MG63 (cell line): ENCODE data around the gene RABIF. TPM values are rescaled to one million over a fixed set of nuclear protein-coding genes. Genes with fewer than 3 reads are reported as not detected.
"Not testable (repeated sequence)": the region's sequence is repeated elsewhere in the genome, so short reads cannot be mapped to it uniquely, and the experiment has no call there.

Experiments used
- DNase-seq: peaks from one replicate; pipeline ENCODE4 v3.0.0-alpha.2; 2020
- H3K27me3 ChIP-seq: fragments of 250-450 bp; sonication (Bioruptor Pico); 2 replicates; pipeline ENCODE4 v1.5.1; 2020; ENCODE audit warnings: mild to moderate bottlenecking, moderate library complexity
- H3K36me3 ChIP-seq: fragments of 250-450 bp; sonication (Bioruptor Pico); 2 replicates; pipeline ENCODE4 v1.5.1; 2020; ENCODE audit warnings: mild to moderate bottlenecking, moderate library complexity
- H3K4me3 ChIP-seq: fragments of 250-450 bp; sonication (Bioruptor Pico); 2 replicates; pipeline ENCODE4 v1.5.1; 2020; ENCODE audit warnings: mild to moderate bottlenecking, moderate library complexity
- H3K9me3 ChIP-seq: fragments of 250-450 bp; sonication (Bioruptor Pico); 2 replicates; pipeline ENCODE4 v1.5.1; 2020; ENCODE audit warnings: mild to moderate bottlenecking, moderate library complexity
- total RNA-seq: library from RNA; depleted of rRNA; stranded (reverse); fragments of >200 nt; shearing (Covaris generic); gene quantifications from 2 replicates; pipeline ENCODE4 v1.2.3, GENCODE V29; 2014; ENCODE audit warnings: low replicate concordance; rRNA removed

Gene RABIF
- total RNA-seq, 1 experiment from 2014 or later, result 13.1 TPM

- Histone ChIP-seq H3K4me3 (no peak overlapping the region), H3K36me3 (no peaks in the 10 kb centered on the region), H3K9me3 (no peaks in the 10 kb centered on the region), H3K27me3 (no peaks in the 10 kb centered on the region)
- peak; percentile 33 for DNase-seq
These were observed 36.6 kb downstream of the RABIF start for GRCh38 chr1:202852163-202852904.

GRCh38 chr1:202850593-202851362 is 38.2 kb downstream of the RABIF start:
- no peak for DNase-seq
- Histone ChIP-seq H3K36me3 (no peaks in the 10 kb centered on the region), H3K27me3 (no peaks in the 10 kb centered on the region), H3K9me3 (no peaks in the 10 kb centered on the region), H3K4me3 (no peak overlapping the region)

- H3K27me3 ChIP-seq, result no peaks in the 10 kb centered on the region
- no peaks in the 10 kb centered on the region for H3K36me3 ChIP-seq
- no peak for DNase-seq
- H3K4me3 ChIP-seq, result no peak overlapping the region
- H3K9me3 ChIP-seq, result no peaks in the 10 kb centered on the region
These were observed 40.8 kb downstream of the RABIF start for GRCh38 chr1:202848191-202848542.

GRCh38 chr1:202844935-202845334 is 44.0 kb downstream of the RABIF start:
- Histone ChIP-seq H3K9me3 (no peaks in the 10 kb centered on the region), H3K4me3 (no peak overlapping the region), H3K27me3 (no peaks in the 10 kb centered on the region), H3K36me3 (no peaks in the 10 kb centered on the region)
- no peak for DNase-seq

- no peak overlapping the region for H3K4me3 ChIP-seq
- DNase-seq, result no peak
- H3K27me3 ChIP-seq, result no peaks in the 10 kb centered on the region
- no peaks in the 10 kb centered on the region for H3K36me3 ChIP-seq
- H3K9me3 ChIP-seq, result no peaks in the 10 kb centered on the region
These were observed 44.7 kb downstream of the RABIF start for GRCh38 chr1:202844259-202844658.

GRCh38 chr1:202843081-202843480 is 45.9 kb downstream of the RABIF start:
- DNase-seq, result no peak
- H3K36me3 ChIP-seq, result no peaks in the 10 kb centered on the region
- no peaks in the 10 kb centered on the region for H3K9me3 ChIP-seq
- H3K27me3 ChIP-seq, result no peaks in the 10 kb centered on the region
- H3K4me3 ChIP-seq, result no peak overlapping the region

- H3K27me3 ChIP-seq, result no peaks in the 10 kb centered on the region; the same call in 1 of the 2 replicates
- H3K36me3 ChIP-seq, result no peaks in the 10 kb centered on the region
- no peak for DNase-seq
- H3K9me3 ChIP-seq, result no peaks in the 10 kb centered on the region
- no peak overlapping the region for H3K4me3 ChIP-seq
These were observed 51.1 kb downstream of the RABIF start for GRCh38 chr1:202837746-202838262.

GRCh38 chr1:202836623-202837403 is 52.1 kb downstream of the RABIF start:
- no peak for DNase-seq
- no peak overlapping the region for H3K4me3 ChIP-seq
- H3K9me3 ChIP-seq, result no peaks in the 10 kb centered on the region
- no peaks in the 10 kb centered on the region; the same call in 1 of the 2 replicates for H3K27me3 ChIP-seq
- no peaks in the 10 kb centered on the region for H3K36me3 ChIP-seq

- DNase-seq, result no peak
- Histone ChIP-seq H3K36me3 (no peaks in the 10 kb centered on the region), H3K9me3 (no peaks in the 10 kb centered on the region), H3K4me3 (no peak overlapping the region), H3K27me3 (no peaks in the 10 kb centered on the region; the same call in 1 of the 2 replicates)
These were observed 53.3 kb downstream of the RABIF start for GRCh38 chr1:202835548-202836072.

- H3K36me3 ChIP-seq, result no peaks in the 10 kb centered on the region
- no peak for DNase-seq
- no peaks in the 10 kb centered on the region; the same call in 1 of the 2 replicates for H3K27me3 ChIP-seq
- no peaks in the 10 kb centered on the region for H3K9me3 ChIP-seq
- H3K4me3 ChIP-seq, result no peak overlapping the region
These were observed 54.0 kb downstream of the RABIF start for GRCh38 chr1:202834771-202835547.

GRCh38 chr1:202831906-202832305 is 57.0 kb downstream of the RABIF start:
- Histone ChIP-seq H3K9me3 (no peaks in the 10 kb centered on the region), H3K4me3 (no peak overlapping the region), H3K27me3 (no peaks in the 10 kb centered on the region; the same call in 1 of the 2 replicates), H3K36me3 (no peaks in the 10 kb centered on the region)
- DNase-seq, result no peak

GRCh38 chr1:202829223-202829622 is 59.7 kb downstream of the RABIF start:
- not testable (repeated sequence) for H3K4me3 ChIP-seq, DNase-seq, H3K9me3 ChIP-seq, H3K36me3 ChIP-seq, H3K27me3 ChIP-seq

Other genes with a start within 250 kb of the RABIF start
- gene SYT2, start 178.7 kb downstream of the RABIF start, total RNA-seq, result 0.03 TPM in 1 of 2 replicates, not detected in the other
- 33.6 and 40.5 TPM in 2 replicates for gene KDM5B, start 80.7 kb downstream of the RABIF start, total RNA-seq
- not detected in 2 replicates for gene PCAT6, start 78.2 kb downstream of the RABIF start, total RNA-seq
- 20.0 and 25.2 TPM in 2 replicates for gene KLHL12, start 38.1 kb upstream of the RABIF start, total RNA-seq
- gene ADIPOR1, start 69.2 kb upstream of the RABIF start, total RNA-seq, result 105 and 108 TPM in 2 replicates
- gene CYB5R1, start 78.1 kb upstream of the RABIF start, total RNA-seq, result 25.9 and 27.4 TPM in 2 replicates
- gene TMEM183A, start 118.2 kb upstream of the RABIF start, total RNA-seq, result 123 and 153 TPM in 2 replicates
- 0.39 and 1.2 TPM in 2 replicates for gene PPFIA4, start 137.3 kb upstream of the RABIF start, total RNA-seq
- gene MYOG, start 196.9 kb upstream of the RABIF start, total RNA-seq, result not detected in 2 replicates
- 0.94 and 1.5 TPM in 2 replicates for gene ADORA1, start 238.6 kb upstream of the RABIF start, total RNA-seq